HG03066 (cell line): Measurements from ENCODE around the gene TMEM184B.

Source experiments
- ATAC-seq: cut with Tn5 transposase; IDR thresholded peaks from one replicate; pipeline ENCODE4 v1.9.1; 2021; ENCODE audit warnings: low read depth; ENCODE audit not compliant: unreplicated experiment

The TMEM184B gene

DNA sequence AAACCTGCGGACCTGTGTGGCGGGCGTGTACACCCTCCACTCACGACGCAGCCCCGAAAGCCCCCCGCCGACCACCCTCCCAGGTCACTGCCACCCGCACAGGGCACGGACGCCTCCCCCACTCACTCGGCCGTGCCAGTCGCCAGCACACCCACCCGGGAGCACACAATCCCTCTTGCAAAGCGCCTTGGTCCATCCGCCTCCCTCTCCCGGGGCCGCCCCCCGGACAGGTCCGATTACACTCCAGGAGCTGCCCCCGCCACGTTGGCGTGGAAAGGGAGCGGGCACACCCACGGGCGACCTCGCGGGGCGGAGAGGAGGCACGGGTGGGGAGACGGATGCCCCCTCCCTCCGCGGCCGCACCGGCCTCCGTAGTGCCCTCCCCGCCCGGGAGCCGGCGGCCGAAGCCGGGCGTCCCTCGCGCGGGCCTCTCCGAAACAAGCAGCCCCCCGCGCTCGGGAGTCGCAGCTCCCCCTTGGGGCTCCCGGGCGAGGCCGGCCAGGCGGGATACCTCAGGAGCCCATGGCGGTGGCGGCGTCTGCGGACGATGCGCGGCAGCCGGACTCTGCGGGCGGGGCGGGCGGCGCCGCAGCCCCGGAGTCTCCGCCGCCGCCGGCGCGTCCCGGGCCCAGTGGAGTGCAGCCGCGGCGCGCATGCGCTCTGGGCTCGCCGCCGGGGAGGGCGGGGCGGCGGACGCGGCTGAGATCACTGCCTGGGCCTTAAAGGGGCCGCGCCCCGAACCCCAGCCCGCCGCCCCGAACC, at the start of gene TMEM184B:
Gene TMEM184B, minus strand, starts transcription at position 638 of the 762 bp plus-strand sequence. CDS start 25,049 bp downstream, outside the sequence.
- no peak for ATAC-seq

DNA sequence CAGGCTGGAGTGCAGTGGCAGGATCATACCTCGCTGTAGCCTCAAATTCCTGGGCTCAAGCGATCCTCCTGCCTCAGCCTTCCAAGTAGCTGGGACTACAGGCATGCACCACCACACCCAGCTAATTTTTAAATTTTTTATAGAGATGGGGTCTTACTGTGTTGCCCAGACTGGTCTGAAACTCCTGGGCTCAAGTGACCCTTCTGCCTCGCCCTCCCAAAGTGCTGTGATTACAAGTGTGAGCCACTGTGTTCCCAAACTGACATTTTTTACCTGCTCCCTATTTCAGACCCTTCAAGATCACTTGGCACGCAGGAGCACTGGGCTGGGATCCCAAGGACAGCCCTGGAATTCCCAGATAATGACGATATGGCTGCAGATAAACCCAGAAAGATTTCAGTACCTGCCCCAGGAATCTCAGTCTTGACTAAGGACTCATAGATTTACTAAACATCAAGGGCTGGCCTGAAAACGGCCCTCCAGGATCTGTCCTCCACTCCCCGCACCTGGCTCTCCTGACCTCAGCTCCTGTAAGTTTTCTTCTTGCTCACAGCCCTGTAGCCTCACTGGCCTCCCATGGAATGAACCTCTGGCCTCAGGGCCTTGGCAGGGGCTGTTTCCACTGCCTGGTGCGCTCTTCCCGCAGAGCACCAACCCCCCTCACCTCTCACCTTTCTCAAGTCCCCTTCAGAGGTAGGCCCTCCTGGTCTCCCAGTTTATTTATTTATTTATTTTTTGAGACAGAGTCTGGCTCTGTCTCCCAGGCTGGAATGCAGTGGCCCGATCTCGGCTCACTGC, 48.0 kb upstream of the TMEM184B start:
- ATAC-seq = no peak

GRCh38 chr22:38318792-38319773, 46.3 kb upstream of the TMEM184B start:
- no peak for ATAC-seq

DNA sequence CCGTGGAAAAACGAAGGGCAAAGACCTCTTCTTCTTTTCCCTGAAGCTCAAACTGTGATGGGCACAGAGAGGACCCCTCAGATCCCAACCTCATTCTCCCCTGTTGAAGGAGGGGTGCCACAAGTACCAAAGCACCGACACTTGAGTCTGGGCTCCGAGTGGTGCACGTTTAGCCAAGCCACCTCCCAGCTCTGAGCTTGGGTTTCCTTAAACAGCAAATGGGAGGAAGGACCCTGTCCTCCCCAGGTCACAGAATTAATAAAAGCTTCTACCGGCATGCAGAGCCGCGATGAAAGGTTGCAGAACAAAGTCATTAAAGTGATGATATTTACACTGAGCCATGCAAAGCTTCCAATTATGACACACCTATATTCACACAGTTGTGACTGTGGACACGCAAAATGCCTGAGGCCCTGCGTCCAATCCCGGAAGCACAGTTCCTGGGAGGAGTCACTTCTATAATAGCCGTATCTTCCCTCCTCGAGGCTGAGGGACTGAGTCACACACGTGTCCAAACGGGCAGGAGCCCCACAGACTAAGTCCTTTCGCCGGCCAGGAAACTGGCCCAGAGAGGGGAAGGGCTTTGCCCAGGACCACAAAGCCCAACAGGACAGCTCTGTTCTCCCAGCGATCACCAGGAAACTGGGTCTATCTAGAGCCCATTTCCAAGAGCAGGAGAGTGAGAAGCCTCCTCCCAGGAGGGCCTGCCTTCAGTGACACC, 45.3 kb upstream of the TMEM184B start:
- ATAC-seq = no peak

DNA sequence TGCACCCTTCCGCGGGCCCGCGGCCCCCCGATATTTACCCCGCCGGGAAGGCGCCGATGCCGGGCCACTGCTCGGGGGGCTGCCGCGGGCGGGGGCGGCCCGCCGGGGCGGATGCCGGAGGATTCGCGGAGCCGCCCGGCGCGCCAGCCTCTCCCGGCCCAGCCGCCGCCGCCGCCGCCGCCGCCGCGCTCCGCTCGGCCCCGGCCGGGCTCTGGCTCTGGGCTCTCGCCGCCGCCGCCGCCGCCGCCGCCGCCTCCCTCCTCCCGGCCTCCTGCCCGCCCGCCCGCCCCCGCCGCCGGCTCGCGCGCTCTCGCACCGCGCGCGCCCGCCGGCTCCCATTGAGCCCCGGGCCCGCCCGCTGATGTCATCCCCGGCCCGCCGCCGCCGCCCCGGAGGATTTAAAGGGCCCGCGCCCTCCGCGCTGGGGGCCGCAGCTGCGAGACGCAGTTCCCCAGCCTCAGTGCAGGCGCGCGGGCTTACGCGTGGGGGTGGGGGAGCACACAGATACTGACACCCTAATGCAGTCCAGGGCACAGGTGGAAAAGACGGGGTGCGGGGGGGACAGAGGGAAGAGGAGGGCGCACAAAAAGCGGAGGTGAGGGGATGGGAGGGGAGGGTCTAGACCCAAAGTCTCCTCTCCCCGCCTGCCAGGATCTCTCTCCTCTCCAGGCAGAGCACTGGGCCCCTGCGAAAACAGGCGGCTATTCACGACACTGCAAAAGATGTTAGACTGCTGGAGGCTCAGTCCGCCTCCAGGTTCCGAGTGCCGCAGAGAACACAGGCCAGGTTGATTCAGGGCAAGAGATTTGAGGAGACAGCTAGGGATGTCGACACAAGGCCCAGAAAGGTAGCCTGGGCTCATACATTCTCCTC, 44.5 kb upstream of the TMEM184B start, which contains the start of gene CSNK1E:
Gene CSNK1E, minus strand, starts transcription at position 312 of the 873 bp plus-strand sequence. CDS start 3,276 bp downstream, outside the sequence.
- peak; percentile 43 for ATAC-seq

DNA sequence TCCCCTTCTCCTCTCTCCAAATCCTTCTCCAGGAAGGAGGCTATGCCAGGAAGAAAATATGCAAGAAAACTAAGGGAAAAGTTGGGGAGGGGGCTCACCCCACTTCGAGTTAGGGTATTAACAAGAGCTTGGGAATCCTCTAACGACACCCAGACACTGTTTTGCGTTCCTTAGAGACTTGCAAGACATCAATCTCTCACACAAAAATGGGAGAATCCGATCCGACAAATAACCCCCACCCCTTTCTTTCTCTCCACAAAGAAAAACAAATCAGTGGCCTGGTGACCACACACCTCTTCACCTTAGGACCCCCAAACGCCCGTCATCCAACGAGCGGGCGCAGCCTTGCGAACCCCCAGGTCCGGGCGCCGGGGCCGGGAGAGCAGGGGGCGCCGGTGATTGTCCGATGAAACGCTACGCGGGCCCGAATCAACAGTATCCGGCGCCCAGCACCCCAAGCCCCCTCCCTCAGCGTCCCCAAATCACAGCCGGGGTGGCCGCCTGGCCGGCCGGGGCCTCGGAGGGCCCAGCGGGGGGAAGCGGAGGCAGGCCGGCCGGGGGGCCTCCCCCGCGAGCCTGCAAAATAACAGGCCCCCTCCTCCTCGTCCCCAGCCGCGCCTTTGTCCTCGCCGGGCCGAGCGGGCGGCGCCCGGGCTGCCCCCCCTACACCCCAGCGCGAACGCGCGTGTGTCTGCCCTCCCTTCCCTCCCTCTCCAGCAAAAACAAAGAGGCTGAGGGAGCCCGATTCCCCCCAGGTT, 43.7 kb upstream of the TMEM184B start:
- ATAC-seq = no peak

- no peak for ATAC-seq
Observed at GRCh38 chr22:38315823-38316363, 43.1 kb upstream of the TMEM184B start.

DNA sequence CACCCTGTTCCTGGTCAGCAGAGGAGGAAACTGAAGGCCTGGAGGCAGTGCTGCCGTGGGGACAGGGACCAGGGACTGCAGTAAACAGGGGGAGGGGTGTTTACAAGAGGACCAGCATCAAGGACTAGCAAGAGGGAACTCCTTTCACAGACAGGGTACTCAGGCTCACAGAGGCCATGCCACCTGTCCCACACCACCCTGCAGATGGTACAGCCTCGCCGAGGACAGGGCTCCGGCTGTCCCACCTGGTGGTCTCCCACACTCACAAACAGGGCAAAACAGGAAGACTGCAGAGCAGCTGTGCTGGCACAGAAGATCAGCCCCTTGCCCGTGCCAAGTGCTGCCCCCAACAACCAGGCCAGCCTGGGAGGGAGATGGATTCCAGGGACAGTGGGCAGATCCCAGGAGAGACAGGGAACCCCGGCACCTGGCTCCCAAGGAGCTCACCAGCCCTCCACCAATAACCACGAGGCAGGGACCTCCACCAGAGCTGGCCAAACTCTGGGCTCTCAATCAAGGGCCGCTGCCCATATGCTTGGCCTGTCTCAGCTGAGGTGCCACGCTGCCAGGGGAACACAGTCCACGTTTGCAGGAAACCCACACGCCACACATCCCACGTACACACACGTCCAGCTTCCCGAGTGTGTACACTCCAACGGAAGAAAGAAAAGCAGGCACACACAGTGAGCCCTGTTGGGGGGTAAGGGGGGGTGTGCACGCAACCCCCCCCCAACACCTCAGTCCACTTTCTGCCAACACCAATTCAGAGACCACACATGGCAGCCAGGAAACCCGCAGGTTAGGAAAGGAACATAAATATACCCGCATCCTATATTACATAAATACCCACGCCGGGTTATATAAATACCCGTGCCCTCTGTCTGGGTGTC, 42.4 kb upstream of the TMEM184B start:
- ATAC-seq = no peak

- no peak for ATAC-seq
Observed at GRCh38 chr22:38314051-38314932, 41.5 kb upstream of the TMEM184B start.

DNA sequence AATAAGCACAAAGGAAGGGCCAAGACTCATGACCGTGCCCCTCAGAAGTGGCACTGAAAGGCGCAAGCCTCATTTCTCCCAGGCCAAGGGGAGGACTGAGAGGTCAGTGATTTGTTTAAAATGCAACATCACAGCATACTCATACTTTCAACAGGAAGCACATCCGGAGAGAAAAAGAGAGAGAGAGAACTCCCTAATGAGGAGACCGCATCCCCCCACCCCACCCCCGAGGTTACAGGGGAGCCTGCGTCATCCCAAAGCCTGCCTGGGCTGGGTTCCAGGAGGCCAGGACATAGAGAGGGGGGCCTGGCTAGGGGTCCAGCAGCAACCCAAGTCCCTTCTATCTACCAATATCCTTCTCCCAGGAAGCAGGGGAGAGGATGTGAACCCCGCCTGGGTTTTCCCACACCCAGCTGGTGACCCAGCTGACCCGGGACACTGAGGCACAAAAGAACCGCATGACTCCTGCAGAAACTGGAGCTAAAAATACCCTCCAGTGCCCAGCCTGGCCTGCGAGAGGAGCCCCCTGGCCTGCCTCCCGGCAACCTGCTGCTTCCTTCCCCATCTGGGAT, 40.7 kb upstream of the TMEM184B start:
- ATAC-seq = no peak

DNA sequence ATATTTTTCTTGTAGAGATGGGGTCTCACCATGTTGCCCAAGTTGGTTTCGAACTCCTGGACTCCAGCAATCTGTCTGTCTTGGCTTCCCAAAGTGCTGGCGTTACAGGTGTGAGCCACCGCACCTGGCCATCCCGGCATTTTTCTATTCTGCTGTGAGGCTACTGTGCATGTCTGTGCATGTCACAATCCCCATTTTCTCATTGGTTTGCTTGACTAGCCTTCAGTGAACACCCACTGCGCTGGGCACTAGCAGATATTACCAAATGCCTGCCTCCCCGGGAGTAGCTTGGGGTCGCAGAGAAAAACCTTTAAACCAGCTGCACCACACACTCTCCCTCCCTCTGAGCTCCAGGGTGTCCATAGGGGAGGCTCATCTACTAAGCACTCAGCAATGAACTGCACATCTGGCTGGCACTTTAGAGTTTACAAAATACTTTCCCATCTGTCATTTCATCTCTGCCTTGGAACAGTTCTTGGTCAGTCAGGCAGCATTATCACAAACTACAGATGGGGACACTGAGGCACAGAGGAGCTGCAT, 39.5 kb upstream of the TMEM184B start:
- ATAC-seq = no peak

DNA sequence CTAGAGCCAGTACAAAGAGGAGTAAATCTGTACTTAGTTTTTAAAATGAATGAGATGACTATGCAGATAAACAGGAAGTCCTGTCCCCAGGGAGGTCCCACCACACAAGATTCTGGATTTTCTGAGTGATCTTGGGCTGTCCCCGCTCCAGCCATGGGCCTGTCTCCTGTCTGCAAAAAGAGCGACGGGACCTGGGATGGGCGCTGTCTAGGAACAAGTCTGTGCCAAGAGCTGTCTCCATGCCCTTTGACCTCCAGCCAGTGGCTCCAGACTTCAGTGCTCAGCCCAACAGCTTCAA, 38.5 kb upstream of the TMEM184B start:
- no peak for ATAC-seq

DNA sequence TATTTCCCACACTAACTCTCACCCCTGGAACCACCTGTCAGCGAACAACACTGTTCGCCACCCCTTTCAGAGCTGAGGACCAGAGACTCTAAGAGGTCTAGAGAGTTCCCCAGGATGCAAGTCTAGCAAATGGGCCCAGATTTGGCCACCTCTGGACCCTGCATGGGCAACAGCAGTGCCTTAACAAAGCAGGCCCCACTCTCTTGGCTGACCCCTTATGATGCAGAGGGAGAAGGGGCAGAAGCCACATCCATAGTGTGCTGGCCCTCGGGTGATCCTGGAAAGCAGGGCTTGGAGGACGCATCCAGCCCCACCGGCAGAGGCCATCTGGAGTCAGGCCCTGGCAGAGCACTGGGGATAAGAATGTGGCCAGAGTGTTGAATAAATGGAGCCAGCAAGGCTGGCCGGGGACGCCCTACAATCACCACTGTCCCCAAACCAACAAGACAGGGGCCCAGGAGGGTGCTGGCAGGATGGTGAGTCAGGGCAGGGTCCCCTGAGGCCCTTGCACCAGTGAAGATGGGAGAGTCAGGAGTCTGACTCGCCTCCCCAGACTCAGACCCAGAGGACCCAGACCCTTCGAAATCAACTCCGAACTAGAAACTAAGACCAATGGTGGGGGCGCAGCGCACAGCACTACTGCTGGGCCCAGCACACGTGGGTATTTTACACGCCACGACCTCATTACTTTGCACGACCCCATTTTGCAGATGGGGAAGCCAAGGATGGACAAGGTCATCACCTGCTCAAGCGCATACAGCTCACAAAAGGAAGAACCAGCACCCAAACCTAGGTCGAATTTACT, 37.9 kb upstream of the TMEM184B start:
- ATAC-seq = no peak

GRCh38 chr22:38309614-38310517, 37.1 kb upstream of the TMEM184B start:
- no peak for ATAC-seq
